ENCODE results near the gene LPA.

DNA sequence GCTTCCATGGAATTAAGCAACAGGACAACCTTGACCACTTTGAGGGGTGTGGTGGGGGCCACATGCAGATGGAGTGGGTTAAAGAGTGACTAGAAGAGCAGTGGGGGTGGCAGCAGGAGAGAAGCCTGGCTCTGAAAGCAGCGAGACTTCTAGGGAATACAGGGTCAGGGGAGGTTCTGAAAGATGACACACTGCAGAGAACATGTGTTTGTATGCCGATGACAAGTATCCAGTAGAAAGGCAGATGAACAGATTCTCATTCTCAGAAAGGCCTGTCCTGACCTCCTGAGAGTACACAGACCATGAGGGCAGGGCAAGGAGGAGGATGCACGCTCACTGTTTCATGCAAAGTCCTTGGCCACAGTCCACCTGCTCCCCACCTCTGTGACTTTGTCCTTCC, 2.9 kb downstream of the LPA start:
- TF ChIP-seq CTCF (IDR thresholded peaks at IDR 0.05; ENCODE audit: insufficient read depth, low read depth, low read length) (no peak), EZH2 (IDR thresholded peaks at IDR 0.05; ENCODE audit: insufficient read depth, low read length) (no peak)

All from astrocyte (in vitro differentiated cells and primary cell).